ENCODE measurements around the gene SNX20.
A peak's percentile ranks its signal among the peaks of the same experiment; 100 is the strongest.

SNX20 gene

DNA sequence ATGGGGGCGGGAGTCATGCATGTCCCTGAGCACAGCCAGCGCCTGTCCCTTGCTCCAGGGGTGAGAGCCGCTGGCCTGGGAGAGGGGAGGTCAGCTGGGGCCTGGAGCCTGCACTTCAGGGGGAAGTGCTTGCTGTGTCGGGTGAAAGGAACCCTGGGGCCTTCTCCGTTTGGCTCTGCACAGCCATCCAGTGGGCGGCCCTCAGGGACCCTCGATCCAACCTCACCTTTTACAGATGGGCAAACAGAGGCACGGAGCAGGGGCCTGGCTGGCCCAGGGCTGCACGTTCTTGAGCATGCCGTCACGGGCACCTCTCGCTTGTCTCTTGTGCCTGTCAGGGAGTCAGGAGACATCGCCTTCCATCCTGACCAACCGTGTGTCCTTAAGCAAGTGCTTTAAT, 1.8 kb downstream of the SNX20 start:
- DNase-seq, result no peak

DNA sequence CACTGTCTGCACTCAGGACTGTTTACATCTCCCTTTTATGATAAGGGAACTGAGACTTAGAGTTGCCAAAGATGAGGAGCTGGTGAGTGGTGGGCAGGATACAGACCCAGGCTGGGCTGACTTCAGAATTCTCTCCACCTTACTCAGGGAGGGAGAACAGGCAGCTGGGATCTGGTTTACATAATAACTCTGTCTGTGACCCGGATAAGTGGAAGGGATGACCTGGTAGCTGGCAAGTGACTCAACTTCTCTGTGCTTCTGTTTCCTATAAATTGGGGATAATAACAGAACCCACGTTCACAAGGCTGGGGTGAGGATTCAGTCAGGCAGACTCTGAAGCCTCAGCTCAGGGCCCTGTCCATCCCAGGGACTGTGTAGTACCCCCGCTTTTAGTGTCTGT, 2.6 kb downstream of the SNX20 start:
- DNase-seq, result no peak

DNA sequence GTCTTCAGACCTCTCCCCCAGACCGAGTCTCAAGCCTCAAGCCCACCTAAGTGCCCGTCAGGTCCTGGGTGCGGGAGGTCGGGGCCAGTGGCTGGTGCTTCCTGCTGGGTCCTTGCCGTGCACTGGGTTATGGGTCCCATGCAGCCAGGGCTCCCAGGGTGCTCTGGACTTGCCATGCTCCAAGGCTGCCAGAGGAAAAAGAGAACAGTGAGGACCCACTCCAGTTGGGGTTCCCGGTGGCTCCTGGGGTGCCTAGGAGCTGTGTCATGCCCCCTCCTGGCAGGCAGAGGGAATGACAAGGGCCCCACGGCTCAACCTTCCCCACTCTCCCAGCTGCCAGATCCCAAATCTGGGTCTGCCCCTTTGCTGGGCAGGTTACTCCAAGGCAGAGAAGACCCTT, 3.8 kb downstream of the SNX20 start:
- DNase-seq, result no peak

DNA sequence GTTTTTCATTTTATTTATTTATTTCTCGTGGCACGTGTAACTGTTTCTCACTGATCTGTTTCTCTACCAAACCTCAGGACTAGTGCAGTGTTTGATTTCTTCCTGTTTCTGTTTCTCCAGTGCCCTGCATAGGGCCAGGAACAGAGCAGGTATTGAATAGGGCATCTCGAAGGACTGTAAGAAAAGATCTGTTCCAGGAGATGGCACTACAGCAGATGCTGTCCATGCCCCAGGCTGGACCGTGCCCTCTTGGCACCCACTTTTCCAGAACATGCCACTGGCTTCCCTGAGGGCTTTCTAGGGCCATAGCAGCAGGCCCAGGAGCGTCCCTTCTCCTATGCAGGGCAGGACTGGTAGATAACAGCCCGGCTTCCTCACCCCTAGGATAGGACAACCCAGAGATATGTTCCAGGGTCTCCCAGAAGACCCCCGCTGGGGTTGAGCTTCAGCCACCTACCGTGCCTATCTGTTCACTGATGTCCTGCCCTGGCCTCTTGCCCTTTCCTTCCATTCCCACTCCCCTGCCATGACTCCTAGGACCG, 4.4 kb downstream of the SNX20 start:
- DNase-seq, result no peak

DNA sequence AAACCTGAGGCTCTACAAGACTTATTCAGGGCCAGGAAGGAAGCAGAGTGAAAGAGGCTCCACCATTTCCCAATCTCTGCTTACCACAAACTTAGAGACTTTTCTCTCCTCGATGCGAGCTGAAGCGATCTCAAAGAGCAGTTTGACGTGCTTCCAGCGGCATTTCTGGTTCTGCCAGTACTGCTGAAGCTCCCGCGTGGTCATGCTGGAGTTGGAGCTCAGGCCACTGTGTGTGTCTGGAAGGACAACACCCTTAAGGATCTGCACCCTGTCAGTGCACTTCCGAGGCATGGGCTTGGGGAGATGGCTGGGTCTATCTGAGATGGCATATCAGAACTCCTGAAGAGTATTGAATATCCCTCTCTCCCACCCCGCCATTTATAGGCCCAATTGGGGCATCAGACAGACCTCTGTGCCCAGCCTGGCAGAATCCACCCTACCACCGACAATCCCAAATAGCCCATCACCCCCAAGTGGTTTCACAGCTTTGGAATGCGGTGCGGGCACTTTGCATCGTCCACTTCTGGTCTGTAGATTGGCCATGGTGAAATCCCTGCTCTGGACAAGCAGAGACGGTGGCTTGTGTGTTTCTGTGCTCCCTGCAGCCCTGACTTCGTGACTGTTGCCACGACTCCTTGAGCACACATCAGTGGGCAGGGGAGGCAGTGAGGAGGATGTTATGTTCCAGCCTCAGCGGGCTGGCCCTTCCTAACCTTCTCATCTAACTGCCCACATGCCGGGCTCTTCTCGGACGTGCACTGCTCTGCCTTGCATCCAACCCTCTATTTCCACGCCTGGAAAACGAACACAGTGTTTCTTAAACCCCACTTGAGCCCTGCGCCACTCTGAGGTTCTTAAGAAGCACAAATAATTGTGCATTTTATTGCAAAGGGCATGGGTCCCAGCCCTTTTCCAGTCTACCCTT, 5.2 kb downstream of the SNX20 start:
- DNase-seq, result no peak

DNA sequence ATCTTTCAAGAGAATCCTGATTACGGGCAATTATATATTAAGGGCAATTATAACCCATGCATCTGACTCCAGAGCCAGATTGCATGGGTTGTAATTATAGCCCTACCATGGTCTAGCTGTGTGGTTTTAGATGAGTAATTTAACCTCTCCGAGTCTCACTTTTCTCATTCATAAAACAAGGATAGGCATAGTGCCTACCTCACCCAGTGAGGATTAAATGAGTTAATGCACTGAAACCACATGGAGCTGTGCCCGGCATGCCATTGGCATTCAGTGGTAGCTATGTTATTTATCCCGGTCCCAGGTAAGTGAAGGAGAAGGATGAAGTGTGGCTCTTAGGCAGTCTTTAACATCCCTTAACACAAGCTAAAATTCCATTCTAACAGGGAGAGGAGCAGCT, 6.3 kb downstream of the SNX20 start:
- no peak for DNase-seq

DNA sequence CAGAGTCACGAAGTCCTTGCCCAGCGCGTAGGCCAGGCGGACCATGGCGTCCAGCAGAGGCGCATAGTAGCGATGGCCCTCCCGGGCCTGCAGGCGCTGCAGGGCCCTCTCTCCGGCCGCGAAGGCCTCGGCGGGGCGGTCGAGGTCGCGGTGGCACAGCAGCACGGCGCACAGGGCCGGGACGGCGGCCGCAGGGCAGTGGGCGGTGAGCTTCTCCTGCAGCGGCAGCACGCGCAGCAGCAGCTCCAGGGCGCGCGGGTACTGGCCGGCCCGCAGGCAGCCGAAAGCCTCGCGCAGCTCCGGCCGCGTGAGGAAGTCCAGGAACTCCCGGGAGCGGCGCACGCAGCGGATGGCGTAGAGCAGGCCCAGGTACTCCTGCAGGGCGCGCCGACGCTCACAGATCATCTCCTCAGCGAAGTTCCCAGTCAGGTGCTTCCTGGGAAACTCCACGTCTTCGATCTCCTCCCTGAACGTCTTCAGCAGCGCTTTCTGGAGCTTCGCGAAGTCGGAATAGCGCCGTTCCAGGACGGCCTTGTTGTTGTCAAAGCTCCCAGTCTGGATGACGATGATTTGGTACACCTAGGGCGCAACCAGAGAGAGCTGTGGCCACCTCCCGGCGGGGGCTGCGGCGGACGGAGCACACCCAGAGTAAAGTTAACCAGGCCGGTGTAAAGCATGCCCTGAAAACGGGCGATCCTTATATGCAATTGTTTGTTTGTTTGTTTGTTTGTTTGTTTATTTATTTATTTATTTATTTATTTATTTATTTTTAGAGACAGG, 7.4 kb downstream of the SNX20 start:
- DNase-seq, result no peak

DNA sequence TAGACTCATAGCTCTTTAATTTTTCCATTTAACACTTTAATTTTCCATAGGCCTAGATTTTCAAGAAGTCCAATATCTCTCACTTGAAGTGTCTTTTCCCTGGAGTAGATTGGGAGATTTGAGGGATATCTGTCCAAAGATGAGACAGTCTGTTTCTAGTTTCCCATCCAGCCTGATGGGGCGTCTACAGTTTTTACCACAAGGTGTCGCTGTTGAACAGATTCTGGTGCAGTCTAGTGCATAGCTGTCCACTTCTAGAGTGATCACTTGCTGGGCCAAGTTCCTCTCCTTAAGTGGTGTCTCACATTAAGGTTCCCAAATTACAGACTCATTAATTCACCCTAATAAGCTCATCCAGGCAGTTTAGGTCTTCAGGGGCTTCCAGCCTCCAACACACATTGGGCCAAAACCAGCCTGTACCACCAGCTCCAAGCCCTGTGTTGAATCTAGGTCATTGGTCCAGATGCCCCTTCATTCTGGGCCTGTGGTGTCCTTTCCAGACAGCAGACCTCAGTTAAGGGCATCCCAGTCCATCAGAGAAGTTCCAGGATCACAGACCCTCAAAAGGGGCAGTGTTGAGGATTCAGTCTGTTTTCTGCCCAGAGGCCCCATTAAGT, 9.4 kb downstream of the SNX20 start:
- DNase-seq, result no peak

DNA sequence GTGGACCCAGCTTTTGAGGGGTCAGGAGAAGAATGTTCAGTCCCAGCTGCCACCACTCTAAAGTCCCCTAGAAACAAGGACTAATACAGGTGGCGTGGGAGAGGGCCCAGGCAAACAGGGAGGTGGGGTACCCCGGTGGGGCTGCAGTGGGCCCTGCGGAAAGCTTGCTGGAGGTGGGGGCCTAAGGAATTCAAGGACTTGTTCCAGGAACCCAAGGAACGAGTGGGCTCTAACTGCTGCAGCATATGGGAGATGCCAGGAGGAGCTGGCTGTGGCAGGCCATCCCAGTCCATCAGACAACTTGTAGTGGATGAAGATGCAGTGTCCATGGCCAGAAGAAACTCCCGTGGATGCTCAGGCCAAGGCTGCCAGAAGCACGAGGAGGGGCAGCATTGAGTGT, 10.6 kb downstream of the SNX20 start:
- no peak for DNase-seq

DNA sequence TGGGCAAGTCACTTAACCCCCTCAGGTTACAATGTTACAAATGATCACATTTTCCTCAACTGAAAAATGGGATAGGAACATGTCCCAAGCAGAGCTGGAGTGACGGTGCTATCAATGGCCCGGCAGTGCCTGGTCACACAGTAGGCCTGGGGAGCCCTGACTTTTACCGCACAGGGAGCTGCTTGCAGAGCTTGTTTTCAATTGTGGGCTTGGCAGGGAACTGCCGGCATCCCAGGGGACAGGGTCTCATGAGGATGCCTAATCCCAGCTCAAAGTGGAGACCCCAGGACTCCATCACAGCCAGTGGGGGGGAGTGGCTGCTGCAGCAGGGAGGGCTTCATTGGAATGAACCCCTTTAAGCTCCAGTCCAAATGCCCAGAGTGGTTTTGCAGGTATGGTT, 11.4 kb downstream of the SNX20 start:
- DNase-seq, result no peak

DNA sequence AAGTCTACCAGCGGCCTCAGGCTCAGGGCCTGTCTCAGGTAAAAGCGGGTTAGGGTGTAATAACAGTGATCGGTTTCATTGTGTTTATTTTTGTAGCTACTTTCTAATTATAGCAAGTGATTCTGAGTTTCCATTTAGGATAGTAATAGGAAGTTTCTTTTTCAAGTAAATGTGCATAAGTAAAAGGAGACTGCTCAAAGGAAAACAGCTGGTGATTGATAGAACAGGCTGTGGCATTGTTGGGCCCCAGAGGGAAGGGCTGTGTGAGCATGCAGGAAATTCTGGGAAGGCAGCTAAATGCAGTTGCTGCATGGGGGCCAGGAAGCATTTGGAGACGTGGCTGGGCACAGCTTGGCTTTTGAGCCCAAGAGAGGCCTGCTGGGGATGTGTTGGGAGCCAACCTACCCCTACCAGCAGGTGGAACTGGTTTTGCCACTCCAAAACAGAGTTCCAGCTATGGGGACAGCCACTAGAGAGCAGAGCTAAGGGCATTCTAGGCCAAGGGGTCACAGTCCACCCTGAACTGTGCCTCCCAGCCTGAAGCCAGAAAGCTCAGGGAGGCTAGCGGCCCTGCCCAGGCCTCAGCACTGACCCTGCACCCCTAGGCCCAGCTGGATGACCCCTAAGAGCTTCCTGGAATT, 12.6 kb downstream of the SNX20 start:
- DNase-seq, result no peak

DNA sequence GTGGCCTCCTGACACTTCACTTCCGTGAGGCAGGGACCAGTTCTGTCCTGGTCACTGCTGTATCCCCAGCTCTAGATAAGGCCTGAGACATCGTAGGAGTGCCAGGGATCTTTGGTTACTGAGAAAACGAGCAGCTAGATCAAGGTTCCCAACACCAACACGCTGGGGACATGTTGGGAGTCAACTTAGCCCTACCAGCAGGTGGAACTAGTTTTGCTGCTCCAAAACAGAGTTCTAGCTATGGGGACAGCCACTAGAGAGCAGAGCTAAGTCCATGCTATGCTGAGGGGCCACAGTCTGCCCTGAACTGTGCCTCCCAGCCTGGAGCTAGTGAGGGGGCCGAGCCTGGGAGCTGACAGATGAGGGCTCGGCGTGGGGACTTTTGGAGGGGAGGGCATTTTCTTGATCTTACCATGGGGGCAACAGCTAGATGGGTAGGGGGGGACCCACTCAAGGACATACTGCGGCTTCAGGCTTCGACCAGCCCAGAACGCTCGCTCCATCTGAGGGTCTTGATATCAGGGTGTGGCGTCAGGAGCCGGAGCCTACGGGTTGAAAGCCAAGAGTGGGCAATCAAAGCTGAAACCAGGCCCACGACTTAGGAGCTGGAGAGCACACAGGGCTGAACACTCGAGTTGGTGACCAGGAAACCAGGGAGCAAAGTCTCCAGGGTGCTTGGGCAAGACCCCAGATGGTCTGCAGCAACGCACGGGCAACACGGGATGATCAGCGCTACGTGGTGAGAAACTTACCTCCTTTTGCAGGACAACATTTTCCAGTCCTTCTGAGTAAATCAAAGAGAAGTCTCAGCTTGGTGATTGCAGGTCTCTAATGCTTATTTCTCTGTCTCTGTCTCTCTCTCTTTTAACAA, 13.4 kb downstream of the SNX20 start:
- no peak for DNase-seq

DNA sequence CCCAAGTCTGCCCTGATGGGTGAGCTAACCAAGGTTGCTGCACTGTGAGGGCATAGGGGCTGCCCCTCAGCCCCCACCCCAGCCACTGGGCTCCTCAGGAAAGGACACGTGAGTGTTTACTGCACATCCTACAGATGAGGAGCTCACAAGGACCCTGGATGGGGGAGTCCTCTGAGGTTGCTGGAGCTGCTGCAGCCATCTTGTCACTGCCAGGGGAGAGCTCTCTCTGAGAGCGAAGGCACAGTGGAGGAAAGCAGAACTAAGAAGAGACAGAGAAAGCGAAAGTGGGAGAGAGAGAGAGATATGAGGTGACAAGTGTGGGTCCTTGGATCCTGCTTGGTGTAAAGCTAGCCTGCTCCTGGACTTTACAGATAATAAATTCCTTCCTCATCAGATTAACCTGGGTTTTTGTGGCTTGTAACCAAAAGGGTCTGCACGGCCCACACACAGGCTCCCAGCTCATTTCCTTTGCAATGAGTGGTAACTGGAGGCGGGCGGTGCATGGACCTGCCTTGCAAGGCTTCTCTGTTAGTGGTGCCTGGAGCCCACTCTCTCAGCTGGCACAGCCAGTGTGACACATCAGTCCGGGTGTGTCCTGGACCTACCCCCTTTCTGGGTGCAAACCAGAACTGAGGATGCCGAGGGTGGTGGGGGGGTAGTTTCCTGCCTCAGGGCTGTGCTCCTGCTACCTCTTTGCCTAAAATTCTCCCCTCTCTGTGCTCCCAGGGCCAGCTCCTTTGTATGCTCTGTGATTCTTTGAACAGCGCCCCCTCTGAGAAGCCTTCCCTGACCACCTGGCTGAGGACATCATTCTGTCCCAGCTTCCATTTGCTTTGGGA, 14.2 kb downstream of the SNX20 start:
- no peak for DNase-seq

DNA sequence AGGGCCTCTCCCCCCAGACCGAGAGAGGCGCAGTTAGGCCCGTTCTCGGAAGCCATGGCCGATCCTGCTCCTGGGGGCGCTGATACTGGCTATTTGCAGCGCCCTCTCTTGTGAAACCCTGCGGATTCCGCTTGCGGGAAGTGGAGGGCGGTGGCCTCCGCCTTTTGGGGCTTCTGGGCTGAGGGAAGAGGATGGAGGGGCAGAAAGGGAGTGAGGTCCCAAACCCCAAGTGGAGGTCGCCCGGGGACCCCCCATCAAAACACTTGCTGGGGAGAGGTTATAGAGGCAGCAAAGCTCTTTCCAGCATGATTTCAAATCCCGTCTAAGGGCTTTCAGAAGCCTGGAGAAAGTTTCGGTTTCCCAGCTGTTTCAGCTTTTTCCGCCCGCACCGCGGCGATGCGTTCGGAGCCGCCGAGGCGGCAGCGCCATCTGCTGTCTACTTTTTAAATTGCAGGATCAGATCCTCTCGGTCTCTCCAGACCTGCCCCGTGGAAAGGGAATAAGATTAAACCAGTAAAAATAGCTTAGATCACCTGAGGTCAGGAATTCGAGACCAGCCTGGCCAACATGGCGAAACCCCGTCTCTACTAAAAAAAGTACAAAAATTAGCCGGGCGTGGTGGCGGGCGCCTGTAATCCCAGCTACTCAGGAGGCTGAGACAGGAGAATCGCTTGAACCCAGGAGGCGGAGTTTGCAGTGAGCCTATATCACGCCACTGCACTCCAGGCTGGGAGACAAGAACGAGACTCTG, 15.8 kb downstream of the SNX20 start:
- peak; percentile 86 for DNase-seq

DNA sequence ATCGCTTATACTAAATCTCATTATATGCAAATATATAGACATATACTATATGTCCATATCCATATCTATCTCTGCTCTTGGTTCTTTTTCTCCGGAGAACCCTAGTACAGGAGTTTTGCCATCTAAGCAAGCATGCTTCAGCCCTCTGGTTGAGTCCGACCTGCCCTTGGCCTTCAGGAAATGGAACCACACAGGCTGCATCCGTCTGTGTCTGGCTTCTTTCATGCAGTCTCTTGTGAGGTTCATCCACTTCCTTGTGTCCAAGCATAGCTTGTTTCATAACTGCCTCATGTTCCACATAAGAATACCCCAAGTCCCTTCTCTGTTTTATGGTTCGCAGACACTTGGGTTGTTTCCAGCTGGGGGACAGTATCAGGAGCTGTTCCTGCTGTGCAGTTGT, 16.8 kb downstream of the SNX20 start:
- DNase-seq, result no peak

DNA sequence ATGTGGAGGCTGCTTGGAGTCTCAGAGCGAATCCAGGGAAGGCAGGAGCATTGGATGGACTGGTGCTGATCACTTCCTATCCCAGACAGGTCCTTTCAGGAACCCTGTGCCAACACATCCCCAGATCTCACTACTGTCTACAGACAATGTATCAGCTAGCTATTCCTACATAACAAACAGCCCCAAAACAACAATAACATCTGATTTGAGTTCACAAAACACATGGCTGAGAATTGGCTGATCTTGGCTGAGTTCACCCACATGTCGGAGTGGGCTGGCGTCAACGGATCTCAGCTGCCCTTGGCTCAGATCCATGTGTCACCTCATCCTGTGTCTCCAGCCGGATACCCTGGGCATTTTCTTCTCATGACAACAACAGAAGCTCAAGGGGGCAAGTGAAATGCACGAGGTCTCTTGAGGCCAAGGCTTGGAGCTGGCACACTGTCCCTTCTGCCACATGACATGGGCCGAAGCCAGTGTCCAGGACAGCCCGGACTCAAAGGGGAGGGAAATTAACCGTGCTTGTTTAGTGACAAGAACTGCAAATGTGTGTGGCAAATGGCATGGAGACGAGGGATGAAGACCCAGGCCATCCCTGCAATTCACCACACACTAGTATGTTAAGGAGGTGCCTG, 18.7 kb downstream of the SNX20 start:
- DNase-seq, result no peak

DNA sequence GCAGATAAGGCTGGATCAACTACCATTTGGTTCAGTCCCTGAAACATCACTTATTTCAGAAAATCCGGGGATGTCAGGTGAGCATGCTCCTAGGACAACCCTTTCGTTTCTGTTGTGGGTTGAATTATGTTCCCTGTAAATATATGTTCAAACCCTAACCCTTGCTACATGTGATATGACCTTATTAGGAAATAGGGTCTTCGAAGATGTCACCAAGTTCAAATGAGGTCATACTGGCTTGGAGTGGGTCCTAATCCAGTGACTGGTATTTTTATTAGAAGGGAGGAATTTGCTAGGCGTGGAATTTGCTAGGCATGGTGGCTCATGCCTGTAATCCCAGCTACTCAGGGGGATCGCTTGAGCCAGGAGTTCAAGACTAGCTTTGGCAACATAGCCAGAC, 21.3 kb downstream of the SNX20 start:
- DNase-seq, result no peak

DNA sequence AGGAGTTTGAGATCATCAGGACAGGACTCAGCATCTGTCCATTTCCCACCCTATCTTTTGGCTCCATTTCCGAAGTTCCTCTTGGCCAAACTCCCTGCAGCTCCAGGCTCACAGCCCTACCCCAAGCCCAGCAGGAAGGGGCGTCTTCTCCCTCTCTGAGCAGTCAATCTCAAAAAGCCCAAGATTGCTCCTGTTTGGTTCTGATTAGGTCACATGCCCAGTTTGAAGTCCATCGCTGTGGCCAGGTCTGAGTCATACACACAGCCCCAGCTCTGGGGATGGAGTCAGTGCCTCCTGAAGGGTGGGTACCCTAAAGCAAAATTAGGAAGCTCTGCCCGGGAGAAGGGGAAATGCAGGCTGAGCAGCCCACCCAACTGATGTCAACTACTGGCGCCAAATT, 23.9 kb downstream of the SNX20 start:
- no peak for DNase-seq

DNA sequence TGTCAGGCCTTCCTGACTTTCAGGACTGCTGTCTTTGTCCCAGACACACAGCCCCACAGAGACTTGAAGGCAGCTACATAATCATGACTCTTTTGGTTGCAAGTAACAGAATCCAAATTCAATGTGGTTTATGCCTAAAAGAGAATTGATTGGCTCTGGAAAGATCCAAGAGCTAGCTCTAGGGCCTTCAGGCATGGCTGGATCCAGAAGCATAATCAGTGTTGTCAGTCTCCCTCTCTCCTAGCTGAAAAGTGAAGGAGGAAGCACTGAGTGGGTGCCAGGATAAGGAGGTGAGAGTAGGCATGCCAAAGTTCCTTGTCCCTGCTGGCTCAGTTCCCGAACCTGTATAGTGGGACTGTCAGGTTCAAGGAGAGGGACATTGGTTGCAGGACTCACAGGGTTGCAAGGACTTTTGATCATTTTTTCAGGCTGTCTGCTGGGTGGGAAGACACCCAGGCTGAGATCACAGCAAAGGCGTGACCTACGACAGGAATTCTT, 25.5 kb downstream of the SNX20 start:
- DNase-seq, result no peak

All from midbrain (tissue), 1 donor.